ENCODE data around the gene TPMT.

The TPMT gene

GRCh38 chr6:18080544-18080943, 74.3 kb downstream of the TPMT start:
- Histone ChIP-seq H2BK120ac (ENCODE audit: low read depth, low read length) (no peak overlapping the region), H3K23ac (ENCODE audit: low read depth, low read length, poor library complexity) (no peak overlapping the region), H3K18ac (ENCODE audit: low read length) (no peak overlapping the region), H4K8ac (ENCODE audit: low read depth, low read length) (no peak overlapping the region), H3K14ac (ENCODE audit: low read length) (no peak overlapping the region), H3K4ac (ENCODE audit: low read length) (no peak overlapping the region), H2BK12ac (ENCODE audit: low read length) (no peak overlapping the region), H2AFZ (ENCODE audit: low read length) (no peak overlapping the region), H3K36me3 (replicated peaks in 1 of 2; ENCODE audit: control insufficient read depth in 2 of 2, insufficient read depth in 2 of 2, low read length in 2 of 2) (no peaks in the 10 kb centered on the region), H2AK5ac (ENCODE audit: low read depth, low read length) (no peak overlapping the region), H3K9ac (ENCODE audit: low read depth, low read length, poor library complexity) (no peak overlapping the region), H4K91ac (ENCODE audit: low read depth, low read length, poor library complexity) (no peak overlapping the region), H3K79me1 (ENCODE audit: low read depth, low read length) (no peaks in the 10 kb centered on the region), H3K4me3 (ENCODE audit: low read length in 2 of 2) (no peak overlapping the region), H3K4me2 (ENCODE audit: insufficient read depth, low read length, poor library complexity, severe bottlenecking) (no peak overlapping the region), H3K27ac (replicated peaks; ENCODE audit: low read length) (no peak overlapping the region), H2BK5ac (ENCODE audit: low read length) (no peak overlapping the region), H2BK15ac (ENCODE audit: low read length) (no peak overlapping the region), H3K9me3 (replicated peaks in 1 of 2; ENCODE audit: control insufficient read depth in 2 of 2, insufficient read depth in 1 of 2, low read depth in 1 of 2, low read length in 2 of 2) (peaks cover 0 to 1% of the 10 kb centered on the region in 2 donors), H3K27me3 (ENCODE audit: control insufficient read depth in 3 of 3, insufficient read depth in 3 of 3, low read depth in 1 of 3, low read length in 3 of 3) (no peaks in the 10 kb centered on the region), H3K4me1 (ENCODE audit: control insufficient read depth in 2 of 2, insufficient read depth in 1 of 2, low read depth in 1 of 2, low read length in 2 of 2) (no peaks in the 10 kb centered on the region)
- DNase-seq (ENCODE audit: low spot score): no peak
- no CpG with 5 or more reads among the region's 4 CpGs for WGBS, 2 donors (ENCODE audit: extremely low coverage in 2 of 2, insufficient read length in 2 of 2, insufficient replicate concordance in 1 of 2)

GRCh38 chr6:18078866-18079265, 76.0 kb downstream of the TPMT start:
- no peak overlapping the region for H2BK12ac ChIP-seq (ENCODE audit: low read length)
- no peak overlapping the region for H3K27ac ChIP-seq (replicated peaks; ENCODE audit: low read length)
- H4K91ac ChIP-seq (ENCODE audit: low read depth, low read length, poor library complexity): no peak overlapping the region
- H3K4ac ChIP-seq (ENCODE audit: low read length): no peak overlapping the region
- H2AFZ ChIP-seq (ENCODE audit: low read length): no peak overlapping the region
- no peak for DNase-seq (ENCODE audit: low spot score)
- no peaks in the 10 kb centered on the region for H3K27me3 ChIP-seq (ENCODE audit: control insufficient read depth in 3 of 3, insufficient read depth in 3 of 3, low read depth in 1 of 3, low read length in 3 of 3)
- peaks cover 0 to 1% of the 10 kb centered on the region in 2 donors for H3K9me3 ChIP-seq (replicated peaks in 1 of 2; ENCODE audit: control insufficient read depth in 2 of 2, insufficient read depth in 1 of 2, low read depth in 1 of 2, low read length in 2 of 2)
- H3K4me3 ChIP-seq (ENCODE audit: low read length in 2 of 2): no peak overlapping the region
- no peak overlapping the region for H3K4me2 ChIP-seq (ENCODE audit: insufficient read depth, low read length, poor library complexity, severe bottlenecking)
- H3K4me1 ChIP-seq (ENCODE audit: control insufficient read depth in 2 of 2, insufficient read depth in 1 of 2, low read depth in 1 of 2, low read length in 2 of 2): no peaks in the 10 kb centered on the region
- H3K79me1 ChIP-seq (ENCODE audit: low read depth, low read length): no peaks in the 10 kb centered on the region
- no peak overlapping the region for H3K23ac ChIP-seq (ENCODE audit: low read depth, low read length, poor library complexity)
- no peak overlapping the region for H2BK15ac ChIP-seq (ENCODE audit: low read length)
- no peak overlapping the region for H4K8ac ChIP-seq (ENCODE audit: low read depth, low read length)
- WGBS, 2 donors (ENCODE audit: extremely low coverage in 2 of 2, insufficient read length in 2 of 2, insufficient replicate concordance in 1 of 2): no CpG with 5 or more reads among the region's 3 CpGs
- H3K36me3 ChIP-seq (replicated peaks in 1 of 2; ENCODE audit: control insufficient read depth in 2 of 2, insufficient read depth in 2 of 2, low read length in 2 of 2): no peaks in the 10 kb centered on the region
- H3K14ac ChIP-seq (ENCODE audit: low read length): no peak overlapping the region
- H2BK5ac ChIP-seq (ENCODE audit: low read length): no peak overlapping the region
- H2BK120ac ChIP-seq (ENCODE audit: low read depth, low read length): no peak overlapping the region
- no peak overlapping the region for H2AK5ac ChIP-seq (ENCODE audit: low read depth, low read length)
- no peak overlapping the region for H3K9ac ChIP-seq (ENCODE audit: low read depth, low read length, poor library complexity)
- H3K18ac ChIP-seq (ENCODE audit: low read length): no peak overlapping the region

Data from neuronal stem cell (in vitro differentiated cells).